Measurements from ENCODE around the gene RRP1B.
"Not testable (repeated sequence)": the region's sequence is repeated elsewhere in the genome, so short reads cannot be mapped to it uniquely, and the experiment has no call there.

Gene RRP1B

GRCh38 chr21:43646550-43647260, 12.7 kb upstream of the RRP1B start:
- H3K4me3 Mint-ChIP-seq: no peak overlapping the region
- peaks cover 4 to 6% of the 10 kb centered on the region in 2 donors for H3K4me1 Mint-ChIP-seq (ENCODE audit: low read depth in 2 of 2)
- H3K27me3 Mint-ChIP-seq: peaks cover 14 to 18% of the 10 kb centered on the region in 2 donors
- peak; percentile 81 to 83 (median 82) for DNase-seq
- no peaks in the 10 kb centered on the region for H3K36me3 Mint-ChIP-seq (ENCODE audit: insufficient read depth)
- no peak overlapping the region for H3K27ac Mint-ChIP-seq
- peak; percentile 98 for ATAC-seq (replicated peaks)
- H3K9me3 Mint-ChIP-seq: no peaks in the 10 kb centered on the region

GRCh38 chr21:43648171-43648570, 11.2 kb upstream of the RRP1B start:
- no peak overlapping the region for H3K27ac Mint-ChIP-seq
- peaks cover 4 to 6% of the 10 kb centered on the region in 2 donors for H3K4me1 Mint-ChIP-seq (ENCODE audit: low read depth in 2 of 2)
- H3K27me3 Mint-ChIP-seq: peaks cover 14 to 21% of the 10 kb centered on the region in 2 donors
- ATAC-seq (replicated peaks) (no peak), DNase-seq (no peak)
- H3K4me3 Mint-ChIP-seq: no peak overlapping the region
- H3K36me3 Mint-ChIP-seq (ENCODE audit: insufficient read depth): no peaks in the 10 kb centered on the region
- H3K9me3 Mint-ChIP-seq: no peaks in the 10 kb centered on the region

- H3K27ac Mint-ChIP-seq: not testable (repeated sequence)
These were observed 7.4 kb upstream of the RRP1B start for GRCh38 chr21:43651926-43652325.

GRCh38 chr21:43652616-43653015, 6.7 kb upstream of the RRP1B start:
- Mint-ChIP-seq H3K4me3 (no peak overlapping the region), H3K27me3 (peaks cover 12 to 21% of the 10 kb centered on the region in 2 donors), H3K9me3 (no peaks in the 10 kb centered on the region), H3K4me1 (ENCODE audit: low read depth in 2 of 2) (no peaks in the 10 kb centered on the region), H3K36me3 (ENCODE audit: insufficient read depth) (no peaks in the 10 kb centered on the region), H3K27ac (no peak overlapping the region)
- ATAC-seq (replicated peaks) (no peak), DNase-seq (no peak)

More at GRCh38 chr21:43651926-43652325, 7.4 kb upstream of the RRP1B start:
- not testable (repeated sequence) for ATAC-seq (replicated peaks); H3K4me3 Mint-ChIP-seq; DNase-seq; H3K36me3 Mint-ChIP-seq (ENCODE audit: insufficient read depth); H3K9me3 Mint-ChIP-seq; H3K4me1 Mint-ChIP-seq (ENCODE audit: low read depth in 2 of 2)
- H3K27me3 Mint-ChIP-seq: peaks cover 14 to 21% of the 10 kb centered on the region in 2 donors

- H3K4me3 Mint-ChIP-seq: no peak overlapping the region
- peaks cover 2 to 11% of the 10 kb centered on the region in 2 donors for H3K27me3 Mint-ChIP-seq
- no peaks in the 10 kb centered on the region for H3K36me3 Mint-ChIP-seq (ENCODE audit: insufficient read depth)
- ATAC-seq (replicated peaks): no peak
- no peaks in the 10 kb centered on the region for H3K4me1 Mint-ChIP-seq (ENCODE audit: low read depth in 2 of 2)
- H3K27ac Mint-ChIP-seq: no peak overlapping the region
- no peaks in the 10 kb centered on the region for H3K9me3 Mint-ChIP-seq
- DNase-seq: no peak
These were observed 5.7 kb upstream of the RRP1B start for GRCh38 chr21:43653626-43654025.

- peaks cover 0 to 10% of the 10 kb centered on the region in 2 donors for H3K27me3 Mint-ChIP-seq
- H3K27ac Mint-ChIP-seq: peak overlapping the region in 1 of 2 donors; percentile 4
- peaks cover 4 to 6% of the 10 kb centered on the region in 2 donors for H3K4me1 Mint-ChIP-seq (ENCODE audit: low read depth in 2 of 2)
- no peak overlapping the region for H3K4me3 Mint-ChIP-seq
- ATAC-seq (replicated peaks): no peak
- no peak for DNase-seq
- H3K9me3 Mint-ChIP-seq: no peaks in the 10 kb centered on the region
- H3K36me3 Mint-ChIP-seq (ENCODE audit: insufficient read depth): peaks cover 9% of the 10 kb centered on the region
These were observed 4.4 kb upstream of the RRP1B start for GRCh38 chr21:43654806-43655489.

GRCh38 chr21:43657355-43658087, 1.8 kb upstream of the RRP1B start:
- peak overlapping the region; percentile 44 to 60 for H3K27ac Mint-ChIP-seq
- no peaks in the 10 kb centered on the region for H3K9me3 Mint-ChIP-seq
- H3K4me1 Mint-ChIP-seq (ENCODE audit: low read depth in 2 of 2): peaks cover 23 to 26% of the 10 kb centered on the region in 2 donors
- H3K4me3 Mint-ChIP-seq: no peak overlapping the region
- no peak for ATAC-seq (replicated peaks)
- H3K36me3 Mint-ChIP-seq (ENCODE audit: insufficient read depth): peaks cover 21% of the 10 kb centered on the region
- no peak for DNase-seq
- H3K27me3 Mint-ChIP-seq: no peaks in the 10 kb centered on the region

- no peaks in the 10 kb centered on the region for H3K9me3 Mint-ChIP-seq
- DNase-seq (no peak), ATAC-seq (replicated peaks) (no peak)
- H3K27ac Mint-ChIP-seq: no peak overlapping the region
- H3K4me3 Mint-ChIP-seq: peak overlapping the region; percentile 21 to 22
- H3K36me3 Mint-ChIP-seq (ENCODE audit: insufficient read depth): peaks cover 21% of the 10 kb centered on the region
- no peaks in the 10 kb centered on the region for H3K27me3 Mint-ChIP-seq
- peaks cover 25 to 26% of the 10 kb centered on the region in 2 donors for H3K4me1 Mint-ChIP-seq (ENCODE audit: low read depth in 2 of 2)
These were observed 1.1 kb upstream of the RRP1B start for GRCh38 chr21:43658088-43658741.

GRCh38 chr21:43658769-43659135, 608 bp upstream of the RRP1B start:
- Mint-ChIP-seq H3K9me3 (no peaks in the 10 kb centered on the region), H3K4me1 (ENCODE audit: low read depth in 2 of 2) (peaks cover 25 to 26% of the 10 kb centered on the region in 2 donors), H3K27ac (peak overlapping the region in 1 of 2 donors; percentile 67), H3K36me3 (ENCODE audit: insufficient read depth) (peaks cover 21% of the 10 kb centered on the region), H3K4me3 (peak overlapping the region; percentile 94 to 95), H3K27me3 (no peaks in the 10 kb centered on the region)
- DNase-seq (no peak), ATAC-seq (replicated peaks) (no peak)

- Mint-ChIP-seq H3K27ac (no peak overlapping the region), H3K36me3 (ENCODE audit: insufficient read depth) (peaks cover 31% of the 10 kb centered on the region), H3K4me3 (peak overlapping the region in 1 of 2 donors; percentile 95), H3K9me3 (peaks cover 2 to 7% of the 10 kb centered on the region in 2 donors), H3K4me1 (ENCODE audit: low read depth in 2 of 2) (peaks cover 34 to 38% of the 10 kb centered on the region in 2 donors), H3K27me3 (no peaks in the 10 kb centered on the region)
- no peak for DNase-seq
- no peak for ATAC-seq (replicated peaks)
These were observed 2.9 kb downstream of the RRP1B start for GRCh38 chr21:43662286-43662685.

- peaks cover 34% of the 10 kb centered on the region for H3K36me3 Mint-ChIP-seq (ENCODE audit: insufficient read depth)
- ATAC-seq (replicated peaks): no peak
- no peak overlapping the region for H3K4me3 Mint-ChIP-seq
- peaks cover 2 to 7% of the 10 kb centered on the region in 2 donors for H3K9me3 Mint-ChIP-seq
- no peaks in the 10 kb centered on the region for H3K27me3 Mint-ChIP-seq
- peak overlapping the region; percentile 71 to 72 for H3K27ac Mint-ChIP-seq
- peaks cover 37 to 41% of the 10 kb centered on the region in 2 donors for H3K4me1 Mint-ChIP-seq (ENCODE audit: low read depth in 2 of 2)
- no peak for DNase-seq
These were observed 3.7 kb downstream of the RRP1B start for GRCh38 chr21:43663033-43663432.

- H3K4me1 Mint-ChIP-seq (ENCODE audit: low read depth in 2 of 2): peaks cover 33 to 39% of the 10 kb centered on the region in 2 donors
- DNase-seq (no peak), ATAC-seq (replicated peaks) (no peak)
- peak overlapping the region in 1 of 2 donors; percentile 72 for H3K27ac Mint-ChIP-seq
- peaks cover 28% of the 10 kb centered on the region for H3K36me3 Mint-ChIP-seq (ENCODE audit: insufficient read depth)
- no peak overlapping the region for H3K4me3 Mint-ChIP-seq
- H3K27me3 Mint-ChIP-seq: no peaks in the 10 kb centered on the region
- peaks cover 2 to 7% of the 10 kb centered on the region in 2 donors for H3K9me3 Mint-ChIP-seq
These were observed 5.0 kb downstream of the RRP1B start for GRCh38 chr21:43664358-43664757.

GRCh38 chr21:43665879-43666278, 6.5 kb downstream of the RRP1B start:
- peaks cover 26% of the 10 kb centered on the region for H3K36me3 Mint-ChIP-seq (ENCODE audit: insufficient read depth)
- peaks cover 22 to 32% of the 10 kb centered on the region in 2 donors for H3K4me1 Mint-ChIP-seq (ENCODE audit: low read depth in 2 of 2)
- no peak for DNase-seq

More at GRCh38 chr21:43665879-43666278, 6.5 kb downstream of the RRP1B start:
- Mint-ChIP-seq H3K9me3 (peaks cover 2 to 7% of the 10 kb centered on the region in 2 donors), H3K27me3 (no peaks in the 10 kb centered on the region), H3K4me3 (no peak overlapping the region), H3K27ac (no peak overlapping the region)
- no peak for ATAC-seq (replicated peaks)
